H9 (cell line): ENCODE results near the gene BACH2. TPM values are rescaled to one million over a fixed set of nuclear protein-coding genes. Genes with fewer than 3 reads are reported as not detected.

ENCODE experiments used
- DNase-seq: peaks from one replicate; pipeline ENCODE4 v3.0.0-alpha.2; 2017
- H2AFZ ChIP-seq: one replicate; pipeline ENCODE4 v1.6.1; 2013; ENCODE audit warnings: mild to moderate bottlenecking, low read length, control low read depth, moderate library complexity
- H2AK5ac ChIP-seq: 2 replicates; pipeline ENCODE4 v1.6.1; 2013; ENCODE audit warnings: low read length, control low read depth, mixed read lengths; ENCODE audit not compliant: insufficient read length
- H2BK120ac ChIP-seq: one replicate; pipeline ENCODE4 v1.6.1; 2013; ENCODE audit warnings: low read depth, mild to moderate bottlenecking, low read length, control low read depth, inconsistent platforms; ENCODE audit not compliant: poor library complexity, severe bottlenecking
- H2BK12ac ChIP-seq: 2 replicates; pipeline ENCODE4 v1.6.1; 2013; ENCODE audit warnings: low read length, control low read depth, mixed read lengths, low read depth; ENCODE audit not compliant: insufficient read length
- H2BK15ac ChIP-seq: 2 replicates; pipeline ENCODE4 v1.6.1; 2013; ENCODE audit warnings: low read depth, low read length, control low read depth
- H2BK20ac ChIP-seq: one replicate; pipeline ENCODE4 v1.6.1; 2013; ENCODE audit warnings: low read depth, mild to moderate bottlenecking, low read length, control low read depth, inconsistent platforms; ENCODE audit not compliant: poor library complexity, severe bottlenecking
- H2BK5ac ChIP-seq: 2 replicates; pipeline ENCODE4 v1.6.1; 2013; ENCODE audit warnings: low read length, control low read depth, mixed read lengths; ENCODE audit not compliant: insufficient read length
- H3K14ac ChIP-seq: 2 replicates; pipeline ENCODE4 v1.6.1; 2013; ENCODE audit warnings: low read length, control low read depth; ENCODE audit not compliant: insufficient read depth
- H3K18ac ChIP-seq: 2 replicates; pipeline ENCODE4 v1.6.1; 2013; ENCODE audit warnings: low read depth, mild to moderate bottlenecking, mixed read lengths, low read length, control low read depth; ENCODE audit not compliant: insufficient read length
- H3K23ac ChIP-seq: 2 replicates; pipeline ENCODE4 v1.6.1; 2013; ENCODE audit warnings: low read length, control low read depth, mixed read lengths, low read depth; ENCODE audit not compliant: insufficient read length
- H3K23me2 ChIP-seq: 2 replicates; pipeline ENCODE4 v1.6.1; 2013; ENCODE audit warnings: low read depth, mild to moderate bottlenecking, mixed read lengths, low read length, control low read depth; ENCODE audit not compliant: insufficient read length, poor library complexity, severe bottlenecking
- H3K27ac ChIP-seq: 2 replicates; pipeline ENCODE4 v1.5.1; 2013; ENCODE audit warnings: low read length, control low read depth, mixed read lengths, low read depth; ENCODE audit not compliant: insufficient read length
- H3K27me3 ChIP-seq: 2 replicates; pipeline ENCODE4 v1.6.1; 2013; ENCODE audit warnings: low read length, control low read depth, inconsistent platforms; ENCODE audit not compliant: insufficient read depth
- H3K4ac ChIP-seq: 2 replicates; pipeline ENCODE4 v1.6.1; 2013; ENCODE audit warnings: low read depth, mild to moderate bottlenecking, control low read depth, inconsistent platforms, low read length, moderate library complexity
- H3K4me1 ChIP-seq: 2 replicates; pipeline ENCODE4 v1.6.1; 2013; ENCODE audit warnings: low read length, control low read depth, inconsistent platforms; ENCODE audit not compliant: insufficient read depth
- H3K4me2 ChIP-seq: 2 replicates; pipeline ENCODE4 v1.6.1; 2013; ENCODE audit warnings: low read length, control low read depth, mixed read lengths; ENCODE audit not compliant: insufficient read length, insufficient read depth
- H3K56ac ChIP-seq: 2 replicates; pipeline ENCODE4 v1.6.1; 2013; ENCODE audit warnings: low read depth, mild to moderate bottlenecking, mixed read lengths, low read length, control low read depth; ENCODE audit not compliant: insufficient read length
- H3K79me1 ChIP-seq: 2 replicates; pipeline ENCODE4 v1.6.1; 2013; ENCODE audit warnings: low read depth, mild to moderate bottlenecking, moderate library complexity, low read length, control low read depth, inconsistent platforms; ENCODE audit not compliant: insufficient read depth, poor library complexity, severe bottlenecking
- H3K79me2 ChIP-seq: 2 replicates; pipeline ENCODE4 v1.6.1; 2013; ENCODE audit warnings: low read length, control low read depth, inconsistent platforms; ENCODE audit not compliant: insufficient read depth
- H3K9ac ChIP-seq: 2 replicates; pipeline ENCODE4 v1.6.1; 2013; ENCODE audit warnings: low read length, control low read depth, mixed read lengths; ENCODE audit not compliant: insufficient read length; ENCODE audit errors: extremely low read depth
- H3K9me3 ChIP-seq: one replicate; pipeline ENCODE4 v1.6.1; 2013; ENCODE audit warnings: low read depth, low read length, inconsistent platforms; ENCODE audit not compliant: control insufficient read depth
- H3T11ph ChIP-seq: one replicate; pipeline ENCODE4 v1.6.1; 2013; ENCODE audit warnings: mild to moderate bottlenecking, low read length, control low read depth, inconsistent platforms
- H4K20me1 ChIP-seq: one replicate; pipeline ENCODE4 v1.6.1; 2013; ENCODE audit not compliant: control insufficient read depth, insufficient read length, insufficient read depth
- H4K5ac ChIP-seq: 2 replicates; pipeline ENCODE4 v1.6.1; 2013; ENCODE audit warnings: low read depth, mild to moderate bottlenecking, mixed read lengths, low read length, control low read depth; ENCODE audit not compliant: insufficient read length
- H4K8ac ChIP-seq: replicated peaks from 2 replicates; pipeline ENCODE4 v1.6.1; 2013; ENCODE audit warnings: low read length, control low read depth, mixed read lengths, low read depth; ENCODE audit not compliant: insufficient read length
- H4K91ac ChIP-seq: 2 replicates; pipeline ENCODE4 v1.6.1; 2013; ENCODE audit warnings: low read depth, mild to moderate bottlenecking, moderate library complexity, mixed read lengths, low read length, control low read depth; ENCODE audit not compliant: insufficient read length
- H3K27ac Mint-ChIP-seq, 3 experiments: 2 replicates in 2 of 3; 3 replicates in 1 of 3; pipeline ENCODE4 v1.8.0; 2020 to 2021; ENCODE audit warnings: mixed read lengths in 3 of 3, mild to moderate bottlenecking in 1 of 3, moderate library complexity in 1 of 3
- H3K27me3 Mint-ChIP-seq: 2 replicates; pipeline ENCODE4 v1.8.0; 2021; ENCODE audit warnings: low read depth, mild to moderate bottlenecking, moderate library complexity, mixed read lengths
- H3K36me3 Mint-ChIP-seq, 3 experiments: 2 replicates in 2 of 3; 3 replicates in 1 of 3; pipeline ENCODE4 v1.8.0; 2020 to 2021; ENCODE audit warnings: low read depth in 3 of 3, mixed read lengths in 3 of 3; ENCODE audit not compliant: insufficient read depth in 1 of 3
- H3K4me1 Mint-ChIP-seq, 2 experiments: 2 replicates each; pipeline ENCODE4 v1.8.0; 2020; ENCODE audit warnings: mixed read lengths in 2 of 2
- H3K4me3 Mint-ChIP-seq, 2 experiments: 2 replicates in 1 of 2; 3 replicates in 1 of 2; pipeline ENCODE4 v1.8.0; 2020 to 2021; ENCODE audit warnings: mild to moderate bottlenecking in 2 of 2, mixed read lengths in 2 of 2, moderate library complexity in 1 of 2
- H3K9me3 Mint-ChIP-seq, 2 experiments: 2 replicates in 1 of 2; 3 replicates in 1 of 2; pipeline ENCODE4 v1.8.0; 2020; ENCODE audit warnings: mild to moderate bottlenecking in 2 of 2, mixed read lengths in 2 of 2, moderate library complexity in 1 of 2
- CTCF ChIP-seq: fragments of 200-600 bp; sonication (generic); conservative IDR thresholded peaks from 3 replicates; pipeline ENCODE4 v1.8.0; 2021; ENCODE audit warnings: antibody characterized with exemption, mild to moderate bottlenecking
- WGBS: extraction: QIAGEN DNeasy Blood & Tissue Kit; methylation state at CpG from one replicate; pipeline ENCODE4 v1.1.7; 2013; ENCODE audit warnings: missing lambda C conversion rate, low lambda C conversion rate, mixed read lengths; ENCODE audit not compliant: insufficient read length; ENCODE audit errors: extremely low coverage; 5-methylcytosine and 5-hydroxymethylcytosine counted together
- total RNA-seq: library from RNA; stranded (reverse); gene quantifications from 2 replicates; pipeline ENCODE4 v1.2.1, GENCODE V29; 2021

BACH2 gene
- total RNA-seq, 1 experiment from 2014 or later, result 2.0 TPM

GRCh38 chr6:89975366-89975765 lies 321.3 kb downstream of the BACH2 start:
- H3K56ac ChIP-seq, result no peak overlapping the region
- no peak overlapping the region for H2BK12ac ChIP-seq
- H3K4me2 ChIP-seq, result no peak overlapping the region
- H2BK5ac ChIP-seq, result no peak overlapping the region
- no peak overlapping the region for H2BK20ac ChIP-seq
- H3K23ac ChIP-seq, result no peak overlapping the region
- no peaks in the 10 kb centered on the region for H3K79me1 ChIP-seq
- H3K4ac ChIP-seq, result no peak overlapping the region
- no peak overlapping the region for H4K8ac ChIP-seq
- no peak for TF ChIP-seq CTCF
- H3T11ph ChIP-seq, result no peak overlapping the region
- no peak overlapping the region for H2BK15ac ChIP-seq
- H2BK120ac ChIP-seq, result no peak overlapping the region
- H3K23me2 ChIP-seq, result no peaks in the 10 kb centered on the region
- no peaks in the 10 kb centered on the region for H4K20me1 ChIP-seq
- no peak for DNase-seq
- no peaks in the 10 kb centered on the region; the same call in 1 of the 2 replicates for H3K4me1 ChIP-seq
- H3K9me3 Mint-ChIP-seq, result no peaks in the 10 kb centered on the region
- H4K5ac ChIP-seq, result no peak overlapping the region
- no peaks in the 10 kb centered on the region for H3K79me2 ChIP-seq
- H3K27me3 Mint-ChIP-seq, result no peaks in the 10 kb centered on the region
- H3K27me3 ChIP-seq, result no peaks in the 10 kb centered on the region
- no peaks in the 10 kb centered on the region for H3K9me3 ChIP-seq
- no peak overlapping the region for H4K91ac ChIP-seq
- H3K27ac Mint-ChIP-seq, result no peak overlapping the region
- no peak overlapping the region for H3K4me3 Mint-ChIP-seq
- no peak overlapping the region for H3K27ac ChIP-seq
- no CpG with 5 or more reads among the region's 1 CpG for WGBS
- H3K18ac ChIP-seq, result no peak overlapping the region
- H3K4me1 Mint-ChIP-seq, result peaks cover 0 to 3% of the 10 kb centered on the region in 2 experiments; a peak in 3 of 4 replicates
- H3K9ac ChIP-seq, result no peak overlapping the region
- no peaks in the 10 kb centered on the region for H3K36me3 Mint-ChIP-seq
- H2AK5ac ChIP-seq, result no peak overlapping the region
- H3K14ac ChIP-seq, result no peak overlapping the region
- no peak overlapping the region for H2AFZ ChIP-seq
